Panc1 (cell line): ENCODE data around the gene GCNT3. TPM values are rescaled to one million over a fixed set of nuclear protein-coding genes. Genes with fewer than 3 reads are reported as not detected.

Source experiments
- ATAC-seq: fragments of 200-7000 bp; cut with Tn5 transposase; 2 replicates; pipeline ENCODE4 v1.9.1; 2020; ENCODE audit warnings: mild to moderate bottlenecking, moderate library complexity
- BruUV-seq: library from RNA; stranded (reverse); fragments of 400-500 nt; replicated peaks from 2 replicates; lab custom pipeline; 2021; lab: Mats Ljungman, UMichigan
- CTCF ChIA-PET: fragments of 300-600 bp; sonication (Branson Sonifier 250); formaldehyde crosslinking; loops from one replicate; lab custom pipeline; 2022; ENCODE audit warnings: antibody characterized with exemption; lab: Charles Lee
- POLR2A ChIA-PET: fragments of 300-600 bp; sonication (Branson Sonifier 250); formaldehyde crosslinking; loops from one replicate; lab custom pipeline; 2022; ENCODE audit warnings: antibody characterized with exemption; lab: Charles Lee
- DNase-seq: peaks from one replicate; pipeline ENCODE4 v3.0.0-alpha.2; 2010; ENCODE audit warnings: low read depth, low spot score
- H3K27ac ChIP-seq: 2 replicates; pipeline ENCODE4 v1.5.1; 2011; ENCODE audit warnings: mild to moderate bottlenecking, low read length, inconsistent platforms
- H3K27me3 ChIP-seq: fragments of 200-500 bp; sonication (Bioruptor generic); 2 replicates; pipeline ENCODE4 v1.6.0; 2014; ENCODE audit warnings: low read length, inconsistent platforms; ENCODE audit not compliant: control insufficient read depth, insufficient read depth
- H3K36me3 ChIP-seq: fragments of 200-500 bp; sonication (Bioruptor generic); 2 replicates; pipeline ENCODE4 v1.5.1; 2014; ENCODE audit warnings: inconsistent platforms, mild to moderate bottlenecking, low read length, moderate library complexity; ENCODE audit not compliant: control insufficient read depth, insufficient read depth
- H3K4me1 ChIP-seq: 2 replicates; pipeline ENCODE4 v1.5.1; 2011; ENCODE audit warnings: inconsistent platforms, mild to moderate bottlenecking, low read length, moderate library complexity; ENCODE audit not compliant: control insufficient read depth, insufficient read depth
- H3K4me3 ChIP-seq, 2 experiments: 2 replicates each; pipeline ENCODE4 v1.5.1; 2011 to 2012; ENCODE audit warnings: low read depth in 2 of 2, low read length in 2 of 2, mild to moderate bottlenecking in 2 of 2, inconsistent platforms in 1 of 2, moderate library complexity in 1 of 2
- H3K9me3 ChIP-seq: fragments of 200-500 bp; sonication (Bioruptor generic); 2 replicates; pipeline ENCODE4 v1.5.1; 2014; ENCODE audit warnings: low read depth, mild to moderate bottlenecking, inconsistent platforms, low read length, moderate library complexity; ENCODE audit not compliant: control insufficient read depth, insufficient read depth
- POLR2AphosphoS5 ChIP-seq: IDR thresholded peaks from 2 replicates; pipeline ENCODE4 v1.6.1; 2012; ENCODE audit warnings: mild to moderate bottlenecking, low read depth, low read length, moderate library complexity
- SIN3A ChIP-seq: IDR thresholded peaks from 2 replicates; pipeline ENCODE4 v1.6.1; 2012; ENCODE audit warnings: low read depth, mild to moderate bottlenecking, low read length, moderate library complexity, borderline replicate concordance; ENCODE audit not compliant: insufficient read depth
- TCF7L2 ChIP-seq: IDR thresholded peaks from 2 replicates; pipeline ENCODE4 v1.6.1; 2011; ENCODE audit warnings: mild to moderate bottlenecking, low read depth, low read length, inconsistent platforms
- in situ Hi-C: cut with HindIII; loops from 2 replicates; pipeline ENCODE4 v1.10.0; 2016; ENCODE audit warnings: low sequenced_read_pairs, low pct_unique_long_range_greater_than_20kb
- intact Hi-C: fragments of 100-400 bp; cut with micrococcal nuclease; formaldehyde crosslinking; loops from one replicate; pipeline ENCODE4 v1.10.0; 2022; ENCODE audit not compliant: unreplicated experiment
- total RNA-seq: library from RNA; stranded (reverse); gene quantifications from one replicate; pipeline ENCODE4 v1.2.1, GENCODE V29; 2021; ENCODE audit not compliant: unreplicated experiment
- TF ChIP-seq, protein P1 (sequence below): fragments of 450-650 bp; IDR thresholded peaks from 2 replicates; pipeline ENCODE4 v1.5.1; 2017; ENCODE audit warnings: mild to moderate bottlenecking
- TF ChIP-seq, protein P2 (sequence below), 2 experiments: IDR thresholded peaks; 2 replicates each; pipeline ENCODE4 v1.6.1; 2011 to 2012; ENCODE audit warnings: low read depth in 2 of 2, control low read depth in 1 of 2, low read length in 1 of 2, mild to moderate bottlenecking in 1 of 2, moderate library complexity in 1 of 2; ENCODE audit not compliant: insufficient read depth in 1 of 2

GCNT3 gene
- total RNA-seq, 1 experiment from 2014 or later, result not detected

DNA sequence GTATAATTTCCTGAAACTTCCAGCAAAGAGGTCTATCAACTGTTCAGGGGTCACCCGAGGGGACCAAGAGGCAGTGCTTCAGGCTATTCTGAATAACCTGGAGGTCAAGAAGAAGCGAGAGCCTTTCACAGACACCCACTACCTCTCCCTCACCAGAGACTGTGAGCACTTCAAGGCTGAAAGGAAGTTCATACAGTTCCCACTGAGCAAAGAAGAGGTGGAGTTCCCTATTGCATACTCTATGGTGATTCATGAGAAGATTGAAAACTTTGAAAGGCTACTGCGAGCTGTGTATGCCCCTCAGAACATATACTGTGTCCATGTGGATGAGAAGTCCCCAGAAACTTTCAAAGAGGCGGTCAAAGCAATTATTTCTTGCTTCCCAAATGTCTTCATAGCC, 6.8 kb downstream of the GCNT3 start:
- no peak for ATAC-seq
- in situ Hi-C loops (no loop called here), intact Hi-C loops (no loop called here)
- ChIA-PET POLR2A (no interaction called here), CTCF (no interaction called here)
- TF ChIP-seq, protein P1, sequence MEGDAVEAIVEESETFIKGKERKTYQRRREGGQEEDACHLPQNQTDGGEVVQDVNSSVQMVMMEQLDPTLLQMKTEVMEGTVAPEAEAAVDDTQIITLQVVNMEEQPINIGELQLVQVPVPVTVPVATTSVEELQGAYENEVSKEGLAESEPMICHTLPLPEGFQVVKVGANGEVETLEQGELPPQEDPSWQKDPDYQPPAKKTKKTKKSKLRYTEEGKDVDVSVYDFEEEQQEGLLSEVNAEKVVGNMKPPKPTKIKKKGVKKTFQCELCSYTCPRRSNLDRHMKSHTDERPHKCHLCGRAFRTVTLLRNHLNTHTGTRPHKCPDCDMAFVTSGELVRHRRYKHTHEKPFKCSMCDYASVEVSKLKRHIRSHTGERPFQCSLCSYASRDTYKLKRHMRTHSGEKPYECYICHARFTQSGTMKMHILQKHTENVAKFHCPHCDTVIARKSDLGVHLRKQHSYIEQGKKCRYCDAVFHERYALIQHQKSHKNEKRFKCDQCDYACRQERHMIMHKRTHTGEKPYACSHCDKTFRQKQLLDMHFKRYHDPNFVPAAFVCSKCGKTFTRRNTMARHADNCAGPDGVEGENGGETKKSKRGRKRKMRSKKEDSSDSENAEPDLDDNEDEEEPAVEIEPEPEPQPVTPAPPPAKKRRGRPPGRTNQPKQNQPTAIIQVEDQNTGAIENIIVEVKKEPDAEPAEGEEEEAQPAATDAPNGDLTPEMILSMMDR, result no peak
- TF ChIP-seq SIN3A (no peak), POLR2AphosphoS5 (no peak), TCF7L2 (no peak)
- TF ChIP-seq, protein P2, sequence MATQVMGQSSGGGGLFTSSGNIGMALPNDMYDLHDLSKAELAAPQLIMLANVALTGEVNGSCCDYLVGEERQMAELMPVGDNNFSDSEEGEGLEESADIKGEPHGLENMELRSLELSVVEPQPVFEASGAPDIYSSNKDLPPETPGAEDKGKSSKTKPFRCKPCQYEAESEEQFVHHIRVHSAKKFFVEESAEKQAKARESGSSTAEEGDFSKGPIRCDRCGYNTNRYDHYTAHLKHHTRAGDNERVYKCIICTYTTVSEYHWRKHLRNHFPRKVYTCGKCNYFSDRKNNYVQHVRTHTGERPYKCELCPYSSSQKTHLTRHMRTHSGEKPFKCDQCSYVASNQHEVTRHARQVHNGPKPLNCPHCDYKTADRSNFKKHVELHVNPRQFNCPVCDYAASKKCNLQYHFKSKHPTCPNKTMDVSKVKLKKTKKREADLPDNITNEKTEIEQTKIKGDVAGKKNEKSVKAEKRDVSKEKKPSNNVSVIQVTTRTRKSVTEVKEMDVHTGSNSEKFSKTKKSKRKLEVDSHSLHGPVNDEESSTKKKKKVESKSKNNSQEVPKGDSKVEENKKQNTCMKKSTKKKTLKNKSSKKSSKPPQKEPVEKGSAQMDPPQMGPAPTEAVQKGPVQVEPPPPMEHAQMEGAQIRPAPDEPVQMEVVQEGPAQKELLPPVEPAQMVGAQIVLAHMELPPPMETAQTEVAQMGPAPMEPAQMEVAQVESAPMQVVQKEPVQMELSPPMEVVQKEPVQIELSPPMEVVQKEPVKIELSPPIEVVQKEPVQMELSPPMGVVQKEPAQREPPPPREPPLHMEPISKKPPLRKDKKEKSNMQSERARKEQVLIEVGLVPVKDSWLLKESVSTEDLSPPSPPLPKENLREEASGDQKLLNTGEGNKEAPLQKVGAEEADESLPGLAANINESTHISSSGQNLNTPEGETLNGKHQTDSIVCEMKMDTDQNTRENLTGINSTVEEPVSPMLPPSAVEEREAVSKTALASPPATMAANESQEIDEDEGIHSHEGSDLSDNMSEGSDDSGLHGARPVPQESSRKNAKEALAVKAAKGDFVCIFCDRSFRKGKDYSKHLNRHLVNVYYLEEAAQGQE (IDR thresholded peaks at IDR 0.05; ENCODE audit: insufficient read depth in 1 of 2, low read depth in 2 of 2, low read length in 1 of 2), result no peak
- H3K36me3 ChIP-seq, result no peaks in the 10 kb centered on the region
- no TSS peak for BruUV-seq
- H3K4me3 ChIP-seq, result no peak overlapping the region
- peaks cover 14% of the 10 kb centered on the region for H3K27me3 ChIP-seq
- H3K9me3 ChIP-seq, result no peaks in the 10 kb centered on the region
- H3K27ac ChIP-seq, result no peak overlapping the region
- H3K4me1 ChIP-seq, result no peaks in the 10 kb centered on the region
- DNase-seq, result no peak

DNA sequence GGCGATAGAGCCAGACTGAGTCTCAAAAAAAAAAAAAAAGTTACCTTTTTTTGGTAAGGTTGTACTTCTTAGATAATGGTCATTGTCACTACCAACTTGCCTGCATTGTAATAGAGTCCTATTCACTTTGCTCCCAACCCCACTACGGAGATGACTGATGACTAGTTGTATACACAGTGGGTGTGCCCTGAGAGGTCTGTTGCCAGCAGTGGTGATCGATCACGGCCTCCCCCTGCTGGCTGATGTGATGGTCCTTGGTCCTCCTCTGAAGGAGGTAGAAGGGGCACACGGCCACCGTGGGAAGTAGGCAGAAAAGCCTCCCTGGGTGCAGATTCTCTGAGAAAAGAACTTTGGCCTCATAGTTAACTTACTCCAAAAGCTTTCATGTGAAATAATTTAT, 10.7 kb downstream of the GCNT3 start:
- no peaks in the 10 kb centered on the region for H3K36me3 ChIP-seq
- POLR2A ChIA-PET, result no interaction called here
- H3K9me3 ChIP-seq, result no peaks in the 10 kb centered on the region
- intact Hi-C loops (loop anchor here (2.0 kb wide), 1 partner anchor 89 kb away; no protein-coding TSS in a partner anchor), in situ Hi-C loops (no loop called here)
- CTCF ChIA-PET, result no interaction called here
- H3K27ac ChIP-seq, result no peak overlapping the region
- no peaks in the 10 kb centered on the region for H3K4me1 ChIP-seq
- DNase-seq, result peak; percentile 45
- ATAC-seq, result peak; percentile 95
- TF ChIP-seq POLR2AphosphoS5 (no peak), SIN3A (no peak)
- TF ChIP-seq, protein P1, result peak; percentile 79
- no peak overlapping the region for H3K4me3 ChIP-seq
- no TSS peak for BruUV-seq
- peaks cover 7% of the 10 kb centered on the region; the same call in 1 of the 2 replicates for H3K27me3 ChIP-seq
